RWPE2 (cell line): ENCODE data around the gene ZEB2.

Experiments used
- ATAC-seq: fragments of 200-7000 bp; cut with Tn5 transposase; 3 replicates; pipeline ENCODE4 v1.9.1; 2021; ENCODE audit warnings: low read depth
- DNase-seq: peaks from one replicate; pipeline ENCODE4 v3.0.0-alpha.2; 2020; ENCODE audit warnings: low spot score
- H3K27ac ChIP-seq: fragments of 450-650 bp; 2 replicates; pipeline ENCODE4 v1.5.1; 2017; ENCODE audit warnings: mild to moderate bottlenecking; ENCODE audit not compliant: poor library complexity, severe bottlenecking
- H3K27me3 ChIP-seq: fragments of 250-450 bp; sonication (Bioruptor Pico); 2 replicates; pipeline ENCODE4 v1.5.1; 2021; ENCODE audit warnings: mild to moderate bottlenecking, moderate library complexity; ENCODE audit not compliant: insufficient read depth, poor library complexity, severe bottlenecking
- H3K36me3 ChIP-seq: fragments of 250-450 bp; sonication (Bioruptor Pico); 2 replicates; pipeline ENCODE4 v1.5.1; 2020; ENCODE audit warnings: low read depth, mild to moderate bottlenecking, moderate library complexity
- H3K4me1 ChIP-seq: fragments of 250-450 bp; sonication (Bioruptor Pico); 2 replicates; pipeline ENCODE4 v1.5.1; 2021; ENCODE audit warnings: mild to moderate bottlenecking, moderate library complexity; ENCODE audit not compliant: insufficient read depth, poor library complexity, severe bottlenecking
- H3K4me3 ChIP-seq: fragments of 250-450 bp; sonication (Bioruptor Pico); 2 replicates; pipeline ENCODE4 v1.5.1; 2021; ENCODE audit warnings: mild to moderate bottlenecking, moderate library complexity; ENCODE audit not compliant: severe bottlenecking
- H3K9me3 ChIP-seq: fragments of 250-450 bp; sonication (Bioruptor Pico); 2 replicates; pipeline ENCODE4 v1.5.1; 2021; ENCODE audit warnings: mild to moderate bottlenecking, moderate library complexity; ENCODE audit not compliant: severe bottlenecking
- CTCF ChIP-seq: fragments of 450-650 bp; IDR thresholded peaks from one replicate; pipeline ENCODE4 v1.5.1; 2017; ENCODE audit warnings: mild to moderate bottlenecking, moderate library complexity; ENCODE audit not compliant: poor library complexity, severe bottlenecking

ZEB2 gene

GRCh38 chr2:144452989-144453336 lies 67.0 kb downstream of the ZEB2 start:
- Histone ChIP-seq H3K27me3 (no peaks in the 10 kb centered on the region), H3K27ac (no peak overlapping the region), H3K4me3 (no peak overlapping the region), H3K36me3 (no peaks in the 10 kb centered on the region), H3K9me3 (no peaks in the 10 kb centered on the region), H3K4me1 (no peaks in the 10 kb centered on the region)
- DNase-seq (no peak), ATAC-seq (no peak)
- TF ChIP-seq CTCF: no peak

- no peak for TF ChIP-seq CTCF
- H3K4me1 ChIP-seq: no peaks in the 10 kb centered on the region
- no peaks in the 10 kb centered on the region for H3K27me3 ChIP-seq
- H3K27ac ChIP-seq: no peak overlapping the region
- H3K4me3 ChIP-seq: no peak overlapping the region
- H3K36me3 ChIP-seq: no peaks in the 10 kb centered on the region
- ATAC-seq (no peak), DNase-seq (no peak)
- no peaks in the 10 kb centered on the region for H3K9me3 ChIP-seq
Measured at GRCh38 chr2:144452169-144452988, 67.5 kb downstream of the ZEB2 start.

GRCh38 chr2:144451443-144451842 lies 68.5 kb downstream of the ZEB2 start:
- Histone ChIP-seq H3K4me1 (no peaks in the 10 kb centered on the region), H3K4me3 (no peak overlapping the region), H3K27me3 (no peaks in the 10 kb centered on the region), H3K9me3 (no peaks in the 10 kb centered on the region), H3K27ac (no peak overlapping the region), H3K36me3 (no peaks in the 10 kb centered on the region)
- DNase-seq: no peak
- no peak for ATAC-seq
- TF ChIP-seq CTCF: no peak

GRCh38 chr2:144449028-144449406 lies 70.9 kb downstream of the ZEB2 start:
- no peak for TF ChIP-seq CTCF
- no peaks in the 10 kb centered on the region for H3K27me3 ChIP-seq
- ATAC-seq (no peak), DNase-seq (no peak)
- no peaks in the 10 kb centered on the region for H3K9me3 ChIP-seq
- H3K27ac ChIP-seq: no peak overlapping the region
- H3K4me3 ChIP-seq: no peak overlapping the region
- H3K36me3 ChIP-seq: no peaks in the 10 kb centered on the region
- no peaks in the 10 kb centered on the region for H3K4me1 ChIP-seq

- DNase-seq (no peak), ATAC-seq (no peak)
- Histone ChIP-seq H3K36me3 (no peaks in the 10 kb centered on the region), H3K4me3 (no peak overlapping the region), H3K27ac (no peak overlapping the region), H3K9me3 (no peaks in the 10 kb centered on the region), H3K27me3 (no peaks in the 10 kb centered on the region), H3K4me1 (no peaks in the 10 kb centered on the region)
- no peak for TF ChIP-seq CTCF
Measured at GRCh38 chr2:144448389-144449027, 71.4 kb downstream of the ZEB2 start.
